OCI-LY1 (cell line): Measurements from ENCODE around the gene ARHGEF5.
"Not testable (repeated sequence)": the region's sequence is repeated elsewhere in the genome, so short reads cannot be mapped to it uniquely, and the experiment has no call there.

Experiments used
- H2AFZ ChIP-seq: fragments of 200-600 bp; sonication (generic), shearing (Covaris generic); 2 replicates; pipeline ENCODE4 v1.6.0; 2014; ENCODE audit warnings: antibody characterized with exemption, mild to moderate bottlenecking, low read length
- H3F3A ChIP-seq: fragments of 200-600 bp; sonication (generic), shearing (Covaris generic); 2 replicates; pipeline ENCODE4 v1.6.0; 2014; ENCODE audit warnings: mild to moderate bottlenecking, antibody characterized with exemption, low read length, moderate library complexity; ENCODE audit not compliant: insufficient read depth
- H3K27ac ChIP-seq: fragments of 200-600 bp; sonication (generic); 2 replicates; pipeline ENCODE4 v1.5.1; 2014; ENCODE audit warnings: low read length, mixed run types, mild to moderate bottlenecking, low read depth; ENCODE audit not compliant: poor library complexity, severe bottlenecking
- H3K27me3 ChIP-seq: fragments of 200-600 bp; sonication (generic); 2 replicates; pipeline ENCODE4 v1.6.0; 2014; ENCODE audit warnings: antibody characterized with exemption, mild to moderate bottlenecking, low read length, moderate library complexity; ENCODE audit not compliant: insufficient read depth
- H3K36me3 ChIP-seq: fragments of 200-600 bp; sonication (generic); 2 replicates; pipeline ENCODE4 v1.6.1; 2014; ENCODE audit warnings: mild to moderate bottlenecking, antibody characterized with exemption, low read length, moderate library complexity, mixed read lengths; ENCODE audit not compliant: insufficient read depth
- H3K4me1 ChIP-seq: fragments of 200-600 bp; sonication (generic); 2 replicates; pipeline ENCODE4 v1.5.1; 2014; ENCODE audit warnings: mild to moderate bottlenecking, low read length, moderate library complexity; ENCODE audit not compliant: insufficient read depth, severe bottlenecking
- H3K4me2 ChIP-seq: fragments of 200-600 bp; sonication (generic), shearing (Covaris generic); 2 replicates; pipeline ENCODE4 v1.6.1; 2014; ENCODE audit warnings: low read length
- H3K4me3 ChIP-seq: fragments of 200-600 bp; sonication (generic); 2 replicates; pipeline ENCODE4 v1.5.1; 2014; ENCODE audit warnings: low read length, low read depth, mild to moderate bottlenecking, mixed read lengths; ENCODE audit not compliant: poor library complexity, severe bottlenecking
- H3K79me2 ChIP-seq: fragments of 200-600 bp; shearing (Covaris generic); 2 replicates; pipeline ENCODE4 v1.6.1; 2016; ENCODE audit warnings: mixed run types, low read length, mixed read lengths; ENCODE audit not compliant: insufficient read depth
- H3K9ac ChIP-seq: fragments of 200-600 bp; sonication (generic), shearing (Covaris generic); 2 replicates; pipeline ENCODE4 v1.6.1; 2014; ENCODE audit warnings: mild to moderate bottlenecking, low read length, mixed read lengths
- H3K9me2 ChIP-seq: fragments of 200-600 bp; sonication (generic), shearing (Covaris generic); 2 replicates; pipeline ENCODE4 v1.6.1; 2014; ENCODE audit warnings: low read depth, mild to moderate bottlenecking, low read length, mixed read lengths
- H3K9me3 ChIP-seq: fragments of 200-600 bp; shearing (Covaris generic); 2 replicates; pipeline ENCODE4 v1.6.1; 2014; ENCODE audit warnings: low read length, mixed read lengths
- H4K20me1 ChIP-seq: fragments of 200-600 bp; sonication (generic), shearing (Covaris generic); 2 replicates; pipeline ENCODE4 v1.6.0; 2016; ENCODE audit warnings: mild to moderate bottlenecking, low read length; ENCODE audit not compliant: insufficient read depth
- CTCF ChIP-seq: fragments of 200-600 bp; sonication (generic), shearing (Covaris generic); IDR thresholded peaks from 2 replicates; pipeline ENCODE4 v1.5.1; 2017; ENCODE audit warnings: mild to moderate bottlenecking, antibody characterized with exemption, low read length, moderate library complexity, mixed read lengths
- EZH2 ChIP-seq: fragments of 200-600 bp; sonication (generic), shearing (Covaris generic); IDR thresholded peaks from 2 replicates; pipeline ENCODE4 v1.8.0; 2017; ENCODE audit warnings: borderline replicate concordance, mixed run types, mild to moderate bottlenecking, antibody characterized with exemption, low read length, moderate library complexity, mixed read lengths

The ARHGEF5 gene

GRCh38 chr7:144415858-144416257 lies 60.7 kb downstream of the ARHGEF5 start:
- H3K4me2 ChIP-seq: no peak overlapping the region
- H3K36me3 ChIP-seq: no peaks in the 10 kb centered on the region
- no peaks in the 10 kb centered on the region for H3K4me1 ChIP-seq
- H3K79me2 ChIP-seq: no peaks in the 10 kb centered on the region
- H3K4me3 ChIP-seq: no peak overlapping the region
- no peaks in the 10 kb centered on the region for H3K9me3 ChIP-seq
- no peaks in the 10 kb centered on the region for H3K9me2 ChIP-seq
- TF ChIP-seq CTCF: no peak
- TF ChIP-seq EZH2: no peak
- H3K27me3 ChIP-seq: no peaks in the 10 kb centered on the region
- no peak overlapping the region for H3K27ac ChIP-seq
- H4K20me1 ChIP-seq: no peaks in the 10 kb centered on the region
- no peaks in the 10 kb centered on the region for H3F3A ChIP-seq
- no peak overlapping the region for H3K9ac ChIP-seq
- H2AFZ ChIP-seq: no peak overlapping the region

GRCh38 chr7:144416341-144416740 lies 61.1 kb downstream of the ARHGEF5 start:
- Histone ChIP-seq H3K4me3 (no peak overlapping the region), H3K27ac (no peak overlapping the region), H3K79me2 (no peaks in the 10 kb centered on the region), H3K9me3 (no peaks in the 10 kb centered on the region), H3K36me3 (no peaks in the 10 kb centered on the region), H2AFZ (no peak overlapping the region), H4K20me1 (no peaks in the 10 kb centered on the region), H3F3A (no peaks in the 10 kb centered on the region), H3K9ac (no peak overlapping the region), H3K9me2 (no peaks in the 10 kb centered on the region), H3K4me1 (no peaks in the 10 kb centered on the region), H3K27me3 (no peaks in the 10 kb centered on the region), H3K4me2 (no peak overlapping the region)
- TF ChIP-seq CTCF (no peak), EZH2 (no peak)

- not testable (repeated sequence) for H4K20me1 ChIP-seq, H3K36me3 ChIP-seq, H3F3A ChIP-seq, H3K27ac ChIP-seq, H3K4me2 ChIP-seq, H3K9me3 ChIP-seq, H3K4me1 ChIP-seq, H3K4me3 ChIP-seq, H2AFZ ChIP-seq, H3K9me2 ChIP-seq, H3K27me3 ChIP-seq, H3K79me2 ChIP-seq, H3K9ac ChIP-seq
These were observed 63.7 kb downstream of the ARHGEF5 start for GRCh38 chr7:144418931-144419330.

- not testable (repeated sequence) for H3K9me3 ChIP-seq, H3K9ac ChIP-seq, H2AFZ ChIP-seq, H3K36me3 ChIP-seq, H3K9me2 ChIP-seq, H3F3A ChIP-seq, H3K4me2 ChIP-seq, H3K27ac ChIP-seq, H3K27me3 ChIP-seq, H4K20me1 ChIP-seq, H3K79me2 ChIP-seq, H3K4me1 ChIP-seq, H3K4me3 ChIP-seq
These were observed 72.3 kb downstream of the ARHGEF5 start for GRCh38 chr7:144427539-144427938.
